Measurements from ENCODE around the gene SLC34A3. TPM values are rescaled to one million over a fixed set of nuclear protein-coding genes. Genes with fewer than 3 reads are reported as not detected.

The SLC34A3 gene
- total and polyA plus RNA-seq, 2 of the 8 experiments (the other 6 are each of a cell fraction or from before 2014, with no cell fraction given) = 0.08 TPM; not detected in 1

- TF ChIP-seq, protein P1, sequence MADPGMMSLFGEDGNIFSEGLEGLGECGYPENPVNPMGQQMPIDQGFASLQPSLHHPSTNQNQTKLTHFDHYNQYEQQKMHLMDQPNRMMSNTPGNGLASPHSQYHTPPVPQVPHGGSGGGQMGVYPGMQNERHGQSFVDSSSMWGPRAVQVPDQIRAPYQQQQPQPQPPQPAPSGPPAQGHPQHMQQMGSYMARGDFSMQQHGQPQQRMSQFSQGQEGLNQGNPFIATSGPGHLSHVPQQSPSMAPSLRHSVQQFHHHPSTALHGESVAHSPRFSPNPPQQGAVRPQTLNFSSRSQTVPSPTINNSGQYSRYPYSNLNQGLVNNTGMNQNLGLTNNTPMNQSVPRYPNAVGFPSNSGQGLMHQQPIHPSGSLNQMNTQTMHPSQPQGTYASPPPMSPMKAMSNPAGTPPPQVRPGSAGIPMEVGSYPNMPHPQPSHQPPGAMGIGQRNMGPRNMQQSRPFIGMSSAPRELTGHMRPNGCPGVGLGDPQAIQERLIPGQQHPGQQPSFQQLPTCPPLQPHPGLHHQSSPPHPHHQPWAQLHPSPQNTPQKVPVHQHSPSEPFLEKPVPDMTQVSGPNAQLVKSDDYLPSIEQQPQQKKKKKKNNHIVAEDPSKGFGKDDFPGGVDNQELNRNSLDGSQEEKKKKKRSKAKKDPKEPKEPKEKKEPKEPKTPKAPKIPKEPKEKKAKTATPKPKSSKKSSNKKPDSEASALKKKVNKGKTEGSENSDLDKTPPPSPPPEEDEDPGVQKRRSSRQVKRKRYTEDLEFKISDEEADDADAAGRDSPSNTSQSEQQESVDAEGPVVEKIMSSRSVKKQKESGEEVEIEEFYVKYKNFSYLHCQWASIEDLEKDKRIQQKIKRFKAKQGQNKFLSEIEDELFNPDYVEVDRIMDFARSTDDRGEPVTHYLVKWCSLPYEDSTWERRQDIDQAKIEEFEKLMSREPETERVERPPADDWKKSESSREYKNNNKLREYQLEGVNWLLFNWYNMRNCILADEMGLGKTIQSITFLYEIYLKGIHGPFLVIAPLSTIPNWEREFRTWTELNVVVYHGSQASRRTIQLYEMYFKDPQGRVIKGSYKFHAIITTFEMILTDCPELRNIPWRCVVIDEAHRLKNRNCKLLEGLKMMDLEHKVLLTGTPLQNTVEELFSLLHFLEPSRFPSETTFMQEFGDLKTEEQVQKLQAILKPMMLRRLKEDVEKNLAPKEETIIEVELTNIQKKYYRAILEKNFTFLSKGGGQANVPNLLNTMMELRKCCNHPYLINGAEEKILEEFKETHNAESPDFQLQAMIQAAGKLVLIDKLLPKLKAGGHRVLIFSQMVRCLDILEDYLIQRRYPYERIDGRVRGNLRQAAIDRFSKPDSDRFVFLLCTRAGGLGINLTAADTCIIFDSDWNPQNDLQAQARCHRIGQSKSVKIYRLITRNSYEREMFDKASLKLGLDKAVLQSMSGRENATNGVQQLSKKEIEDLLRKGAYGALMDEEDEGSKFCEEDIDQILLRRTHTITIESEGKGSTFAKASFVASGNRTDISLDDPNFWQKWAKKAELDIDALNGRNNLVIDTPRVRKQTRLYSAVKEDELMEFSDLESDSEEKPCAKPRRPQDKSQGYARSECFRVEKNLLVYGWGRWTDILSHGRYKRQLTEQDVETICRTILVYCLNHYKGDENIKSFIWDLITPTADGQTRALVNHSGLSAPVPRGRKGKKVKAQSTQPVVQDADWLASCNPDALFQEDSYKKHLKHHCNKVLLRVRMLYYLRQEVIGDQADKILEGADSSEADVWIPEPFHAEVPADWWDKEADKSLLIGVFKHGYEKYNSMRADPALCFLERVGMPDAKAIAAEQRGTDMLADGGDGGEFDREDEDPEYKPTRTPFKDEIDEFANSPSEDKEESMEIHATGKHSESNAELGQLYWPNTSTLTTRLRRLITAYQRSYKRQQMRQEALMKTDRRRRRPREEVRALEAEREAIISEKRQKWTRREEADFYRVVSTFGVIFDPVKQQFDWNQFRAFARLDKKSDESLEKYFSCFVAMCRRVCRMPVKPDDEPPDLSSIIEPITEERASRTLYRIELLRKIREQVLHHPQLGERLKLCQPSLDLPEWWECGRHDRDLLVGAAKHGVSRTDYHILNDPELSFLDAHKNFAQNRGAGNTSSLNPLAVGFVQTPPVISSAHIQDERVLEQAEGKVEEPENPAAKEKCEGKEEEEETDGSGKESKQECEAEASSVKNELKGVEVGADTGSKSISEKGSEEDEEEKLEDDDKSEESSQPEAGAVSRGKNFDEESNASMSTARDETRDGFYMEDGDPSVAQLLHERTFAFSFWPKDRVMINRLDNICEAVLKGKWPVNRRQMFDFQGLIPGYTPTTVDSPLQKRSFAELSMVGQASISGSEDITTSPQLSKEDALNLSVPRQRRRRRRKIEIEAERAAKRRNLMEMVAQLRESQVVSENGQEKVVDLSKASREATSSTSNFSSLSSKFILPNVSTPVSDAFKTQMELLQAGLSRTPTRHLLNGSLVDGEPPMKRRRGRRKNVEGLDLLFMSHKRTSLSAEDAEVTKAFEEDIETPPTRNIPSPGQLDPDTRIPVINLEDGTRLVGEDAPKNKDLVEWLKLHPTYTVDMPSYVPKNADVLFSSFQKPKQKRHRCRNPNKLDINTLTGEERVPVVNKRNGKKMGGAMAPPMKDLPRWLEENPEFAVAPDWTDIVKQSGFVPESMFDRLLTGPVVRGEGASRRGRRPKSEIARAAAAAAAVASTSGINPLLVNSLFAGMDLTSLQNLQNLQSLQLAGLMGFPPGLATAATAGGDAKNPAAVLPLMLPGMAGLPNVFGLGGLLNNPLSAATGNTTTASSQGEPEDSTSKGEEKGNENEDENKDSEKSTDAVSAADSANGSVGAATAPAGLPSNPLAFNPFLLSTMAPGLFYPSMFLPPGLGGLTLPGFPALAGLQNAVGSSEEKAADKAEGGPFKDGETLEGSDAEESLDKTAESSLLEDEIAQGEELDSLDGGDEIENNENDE (IDR thresholded peaks at IDR 0.05; ENCODE audit: insufficient replicate concordance, low read length) = no peak
- TF ChIP-seq BACH1 (IDR thresholded peaks at IDR 0.05; ENCODE audit: low read length) (no peak), KDM5A (IDR thresholded peaks at IDR 0.05; ENCODE audit: low read length) (no peak), SIX5 (IDR thresholded peaks at IDR 0.05; ENCODE audit: low read depth, low read length) (no peak), PHF8 (conservative IDR thresholded peaks at IDR 0.05; ENCODE audit: low read depth, low read length) (peak; percentile 71), TAF7 (optimal IDR thresholded peaks at IDR 0.05; ENCODE audit: borderline replicate concordance, low read depth, low read length) (peak; percentile 97), EGR1 (IDR thresholded peaks at IDR 0.05; ENCODE audit: borderline replicate concordance, low read depth, low read length) (0 out of 2 replicates have a peak, but pooled peaks have one; percentile 12), RNF2 (IDR thresholded peaks at IDR 0.05; ENCODE audit: borderline replicate concordance, low read depth, low read length, missing control alignments, poor library complexity, severe bottlenecking) (no peak), ZNF274 (IDR thresholded peaks at IDR 0.05; ENCODE audit: borderline replicate concordance, extremely low read depth, low read length) (no peak)
Measured at GRCh38 chr9:137200311-137201204, 30.1 kb upstream of the SLC34A3 start, which contains the start of gene TPRN (continued).

Data from H1 (cell line).